T-helper 1 cell treated with Interleukin-12 subunit alpha and Interleukin-12 subunit beta and Interleukin-4 antibody, amounts not matched to agents 30 μg/mL and 1 μg/mL, for 36 hours (primary cell): ENCODE results near the gene JMY.

Experiments used
- H3K27ac Mint-ChIP-seq: one replicate; pipeline ENCODE4 v1.8.0; 2021; ENCODE audit warnings: mild to moderate bottlenecking, mixed read lengths
- H3K27me3 Mint-ChIP-seq: one replicate; pipeline ENCODE4 v1.8.0; 2021; ENCODE audit warnings: low read depth, mixed read lengths
- H3K36me3 Mint-ChIP-seq: one replicate; pipeline ENCODE4 v1.8.0; 2021; ENCODE audit warnings: low read depth, mixed read lengths
- H3K4me1 Mint-ChIP-seq: one replicate; pipeline ENCODE4 v1.8.0; 2021; ENCODE audit warnings: low read depth, mixed read lengths
- H3K4me3 Mint-ChIP-seq: one replicate; pipeline ENCODE4 v1.8.0; 2021; ENCODE audit warnings: mild to moderate bottlenecking, moderate library complexity, mixed read lengths
- H3K9me3 Mint-ChIP-seq: one replicate; pipeline ENCODE4 v1.8.0; 2021; ENCODE audit warnings: mixed read lengths

The JMY gene, protein sequence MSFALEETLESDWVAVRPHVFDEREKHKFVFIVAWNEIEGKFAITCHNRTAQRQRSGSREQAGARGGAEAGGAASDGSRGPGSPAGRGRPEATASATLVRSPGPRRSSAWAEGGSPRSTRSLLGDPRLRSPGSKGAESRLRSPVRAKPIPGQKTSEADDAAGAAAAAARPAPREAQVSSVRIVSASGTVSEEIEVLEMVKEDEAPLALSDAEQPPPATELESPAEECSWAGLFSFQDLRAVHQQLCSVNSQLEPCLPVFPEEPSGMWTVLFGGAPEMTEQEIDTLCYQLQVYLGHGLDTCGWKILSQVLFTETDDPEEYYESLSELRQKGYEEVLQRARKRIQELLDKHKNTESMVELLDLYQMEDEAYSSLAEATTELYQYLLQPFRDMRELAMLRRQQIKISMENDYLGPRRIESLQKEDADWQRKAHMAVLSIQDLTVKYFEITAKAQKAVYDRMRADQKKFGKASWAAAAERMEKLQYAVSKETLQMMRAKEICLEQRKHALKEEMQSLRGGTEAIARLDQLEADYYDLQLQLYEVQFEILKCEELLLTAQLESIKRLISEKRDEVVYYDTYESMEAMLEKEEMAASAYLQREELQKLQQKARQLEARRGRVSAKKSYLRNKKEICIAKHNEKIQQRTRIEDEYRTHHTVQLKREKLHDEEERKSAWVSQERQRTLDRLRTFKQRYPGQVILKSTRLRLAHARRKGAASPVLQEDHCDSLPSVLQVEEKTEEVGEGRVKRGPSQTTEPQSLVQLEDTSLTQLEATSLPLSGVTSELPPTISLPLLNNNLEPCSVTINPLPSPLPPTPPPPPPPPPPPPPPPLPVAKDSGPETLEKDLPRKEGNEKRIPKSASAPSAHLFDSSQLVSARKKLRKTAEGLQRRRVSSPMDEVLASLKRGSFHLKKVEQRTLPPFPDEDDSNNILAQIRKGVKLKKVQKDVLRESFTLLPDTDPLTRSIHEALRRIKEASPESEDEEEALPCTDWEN

DNA sequence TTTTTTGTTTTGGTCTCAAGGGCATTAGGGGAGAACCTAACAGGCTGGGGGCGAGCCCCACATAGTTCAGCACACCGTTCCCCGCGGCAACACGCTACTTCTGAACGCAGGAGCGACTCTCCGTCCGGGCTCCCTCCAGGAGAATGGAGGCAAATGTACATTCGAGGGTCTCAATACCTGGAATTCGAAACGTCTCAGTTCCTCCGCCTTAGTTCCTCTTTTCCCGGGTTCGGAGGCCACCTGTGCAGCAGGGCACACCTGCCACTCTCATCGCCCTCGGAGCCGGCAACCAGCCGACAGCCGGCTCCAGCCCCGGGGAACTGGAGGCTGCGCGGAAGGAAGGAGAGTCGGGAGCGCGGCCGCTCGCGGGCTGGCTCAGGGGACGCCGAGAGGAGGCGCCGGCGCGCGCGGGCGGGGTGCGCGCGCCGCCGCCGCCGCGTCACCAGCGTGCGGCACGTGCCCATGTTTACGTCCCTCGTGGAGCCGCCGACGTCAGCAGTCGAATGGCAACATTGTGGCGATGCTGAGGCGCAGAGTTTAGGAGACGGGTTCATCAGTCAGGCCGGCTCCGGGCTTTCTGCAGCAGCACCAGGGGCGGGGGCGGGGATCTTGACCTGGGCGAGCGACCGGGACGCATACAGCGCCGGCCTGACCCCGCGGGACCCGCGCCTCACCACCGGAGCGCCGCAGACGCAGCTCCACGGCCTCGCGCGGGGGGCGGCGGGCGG, at the start of gene JMY:
JMY (plus strand) TSS at position 498 of the 728 bp plus-strand sequence. CDS start 520 bp downstream, outside the sequence.
- Mint-ChIP-seq H3K36me3 (peaks cover 1% of the 10 kb centered on the region), H3K4me1 (peaks cover 17% of the 10 kb centered on the region), H3K4me3 (peak within 1 kb of the TSS; percentile 87), H3K9me3 (no peaks in the 10 kb centered on the region), H3K27me3 (no peaks in the 10 kb centered on the region), H3K27ac (peak within 1 kb of the TSS; percentile 96)

DNA sequence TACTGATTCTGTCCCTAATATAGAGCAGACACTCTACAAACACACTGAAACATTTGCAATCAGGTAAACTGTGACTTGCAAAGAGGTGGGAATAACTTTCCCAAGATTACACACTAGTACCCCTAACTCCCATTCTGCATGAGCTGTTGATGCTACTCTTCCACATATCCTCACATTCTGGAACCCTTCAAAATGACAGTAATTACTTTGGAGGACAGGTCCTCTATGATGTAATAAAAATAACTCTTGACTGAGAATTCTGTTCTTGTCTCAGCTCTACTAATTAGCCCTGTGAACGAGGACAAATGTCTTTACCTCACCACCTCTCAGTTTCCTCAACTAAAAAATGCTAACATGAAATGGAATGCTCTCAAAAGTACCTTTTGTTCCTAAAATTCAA, 49.5 kb upstream of the JMY start:
- H3K9me3 Mint-ChIP-seq, result no peaks in the 10 kb centered on the region

DNA sequence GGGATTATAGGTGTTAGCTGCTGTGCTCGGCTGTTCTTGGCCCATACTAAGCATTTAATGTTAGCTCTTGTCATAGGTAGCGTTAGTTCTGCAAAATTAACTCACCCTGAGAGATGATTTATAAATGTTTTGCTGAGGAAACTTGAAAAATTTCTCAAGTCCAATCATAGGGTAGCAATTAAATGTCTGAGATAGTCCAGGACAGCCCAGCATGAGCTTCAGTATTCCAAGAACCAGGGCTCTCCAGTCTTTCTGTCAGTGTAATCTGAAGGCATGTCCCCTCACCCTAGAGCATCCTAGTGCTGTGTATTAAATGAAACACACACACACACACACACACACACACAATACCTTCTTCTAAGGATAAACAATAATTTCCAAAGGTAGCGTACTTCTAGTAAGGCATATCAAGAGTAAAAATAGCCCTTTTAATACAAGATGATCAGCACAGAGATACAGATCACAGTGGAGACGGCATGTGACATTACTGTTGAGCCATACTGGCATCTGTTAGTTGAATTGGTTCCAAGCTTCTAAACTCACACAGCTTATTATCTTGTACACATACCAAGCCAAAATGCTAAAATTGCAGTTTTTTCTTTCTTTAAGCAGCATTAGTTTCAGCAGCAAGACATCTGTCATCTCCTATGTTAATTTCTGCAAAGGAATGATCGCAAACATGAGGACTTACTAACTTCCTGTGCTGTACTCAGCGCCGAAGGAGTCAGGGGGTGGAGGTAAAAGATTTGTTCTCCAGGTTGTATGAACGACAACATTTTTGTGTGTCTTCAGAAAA, 46.3 kb upstream of the JMY start:
- H3K36me3 Mint-ChIP-seq, result no peaks in the 10 kb centered on the region
- H3K4me1 Mint-ChIP-seq, result no peaks in the 10 kb centered on the region
- H3K4me3 Mint-ChIP-seq, result no peak overlapping the region

More for the DNA sequence above, 49.5 kb upstream of the JMY start:
- Mint-ChIP-seq H3K4me1 (no peaks in the 10 kb centered on the region), H3K27ac (no peak overlapping the region), H3K27me3 (peaks cover 7% of the 10 kb centered on the region), H3K4me3 (no peak overlapping the region), H3K36me3 (no peaks in the 10 kb centered on the region)

DNA sequence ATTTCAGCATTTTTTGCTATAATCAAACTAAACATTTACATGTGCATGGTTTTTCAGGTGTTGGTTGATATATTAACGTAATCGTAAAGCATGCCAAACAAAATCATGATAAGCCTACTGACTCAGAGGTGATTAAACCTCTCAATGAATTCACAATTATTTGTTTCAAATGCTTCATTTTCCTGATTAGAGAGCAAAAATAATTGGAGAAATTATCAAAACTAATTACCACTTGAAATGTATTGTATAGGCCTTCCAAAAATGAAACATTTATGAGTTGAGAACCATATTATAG, 45.7 kb upstream of the JMY start:
- Mint-ChIP-seq H3K36me3 (no peaks in the 10 kb centered on the region), H3K4me3 (no peak overlapping the region), H3K4me1 (no peaks in the 10 kb centered on the region), H3K27ac (no peak overlapping the region), H3K9me3 (no peaks in the 10 kb centered on the region), H3K27me3 (no peaks in the 10 kb centered on the region)

More for the DNA sequence above, 46.3 kb upstream of the JMY start:
- Mint-ChIP-seq H3K9me3 (no peaks in the 10 kb centered on the region), H3K27ac (no peak overlapping the region), H3K27me3 (no peaks in the 10 kb centered on the region)

DNA sequence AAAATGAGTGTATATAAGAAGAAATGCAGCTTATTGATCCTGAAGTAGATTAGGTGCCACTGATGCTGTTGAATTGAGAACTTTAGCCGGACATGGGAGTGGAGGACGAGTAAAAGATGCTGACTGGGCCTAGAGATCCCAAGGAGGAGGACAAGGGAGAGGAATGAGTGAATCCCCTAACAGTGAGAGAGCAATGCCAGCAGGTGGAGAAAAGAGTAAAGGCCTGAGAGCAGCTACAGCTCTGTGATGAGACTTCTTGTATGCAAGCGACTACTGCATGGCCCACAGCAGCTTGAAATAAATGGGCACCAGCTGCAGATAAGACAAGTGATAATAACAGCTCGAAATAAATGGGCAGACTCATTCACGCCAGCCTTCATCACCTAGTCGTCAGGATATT, 44.5 kb upstream of the JMY start:
- Mint-ChIP-seq H3K27ac (no peak overlapping the region), H3K27me3 (no peaks in the 10 kb centered on the region), H3K36me3 (no peaks in the 10 kb centered on the region), H3K9me3 (no peaks in the 10 kb centered on the region), H3K4me1 (no peaks in the 10 kb centered on the region), H3K4me3 (no peak overlapping the region)

DNA sequence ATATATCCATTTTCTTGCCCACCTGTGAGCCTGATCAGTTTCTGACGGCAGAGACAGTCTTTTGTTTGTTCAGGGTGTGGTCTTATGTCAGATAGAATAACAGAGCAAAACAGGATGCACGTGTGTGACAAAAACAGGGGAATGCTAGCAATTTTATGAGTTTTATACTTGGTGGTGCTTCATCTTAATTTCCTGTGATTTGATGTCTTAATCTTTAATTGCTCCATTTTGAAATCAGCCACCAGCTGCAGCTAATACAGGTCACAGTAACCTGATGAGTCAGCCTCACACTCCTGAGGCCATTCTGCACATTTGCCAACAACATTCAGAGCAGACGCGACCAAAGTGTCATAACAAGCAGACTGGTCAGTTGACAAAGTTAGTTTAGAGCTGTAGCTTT, 42.3 kb upstream of the JMY start:
- no peaks in the 10 kb centered on the region for H3K27me3 Mint-ChIP-seq
- H3K4me1 Mint-ChIP-seq, result no peaks in the 10 kb centered on the region
- no peak overlapping the region for H3K4me3 Mint-ChIP-seq
- H3K9me3 Mint-ChIP-seq, result no peaks in the 10 kb centered on the region
- no peak overlapping the region for H3K27ac Mint-ChIP-seq
- no peaks in the 10 kb centered on the region for H3K36me3 Mint-ChIP-seq

DNA sequence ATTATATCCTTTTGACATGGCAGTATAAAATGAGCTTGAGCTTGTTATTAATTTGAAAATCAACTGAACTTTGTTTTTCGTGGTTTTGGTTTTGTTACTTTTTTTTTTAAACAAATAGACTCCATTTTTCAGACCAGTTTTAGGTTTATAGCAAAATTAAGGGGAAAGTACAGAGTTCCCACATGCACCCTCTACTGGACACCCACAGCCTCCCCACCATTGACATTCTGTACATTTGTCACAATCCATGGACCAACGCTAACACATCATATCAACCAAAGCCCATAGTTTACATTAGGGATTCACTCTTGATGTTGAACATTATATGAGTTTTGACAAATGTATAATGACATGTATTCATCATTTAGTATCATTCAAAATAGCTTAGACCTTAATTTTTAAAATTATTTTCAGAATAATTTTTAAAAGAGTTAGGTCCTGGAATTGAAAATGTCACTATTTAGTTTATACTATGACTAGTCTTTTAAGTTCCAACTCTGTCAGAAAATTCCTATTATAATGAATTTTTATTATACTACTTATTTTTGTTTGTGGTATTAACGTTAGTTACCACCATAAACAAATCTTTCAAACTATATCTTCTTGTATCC, 35.3 kb upstream of the JMY start:
- Mint-ChIP-seq H3K27ac (no peak overlapping the region), H3K36me3 (no peaks in the 10 kb centered on the region), H3K4me1 (no peaks in the 10 kb centered on the region), H3K4me3 (no peak overlapping the region), H3K27me3 (no peaks in the 10 kb centered on the region), H3K9me3 (no peaks in the 10 kb centered on the region)

DNA sequence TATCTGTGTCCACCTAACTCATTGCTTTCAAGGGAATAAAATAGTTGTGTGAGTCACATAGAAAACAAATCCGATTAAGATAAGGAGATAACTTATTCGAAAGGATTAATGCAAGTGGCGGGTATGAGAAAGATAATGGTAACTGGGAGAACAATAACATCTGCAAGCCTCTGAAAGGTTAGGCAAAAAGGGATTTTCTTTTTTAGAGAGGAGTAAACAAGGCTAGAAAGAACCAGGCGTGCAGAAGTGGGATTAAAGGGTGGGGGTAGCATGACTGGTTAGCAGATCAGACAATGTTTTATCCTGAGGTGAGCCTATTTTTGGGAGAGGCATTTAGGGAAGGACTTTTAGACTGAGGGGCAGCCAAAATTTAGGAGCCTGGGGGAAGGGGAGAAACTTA, 34.7 kb upstream of the JMY start:
- Mint-ChIP-seq H3K4me1 (no peaks in the 10 kb centered on the region), H3K4me3 (no peak overlapping the region), H3K36me3 (no peaks in the 10 kb centered on the region), H3K9me3 (no peaks in the 10 kb centered on the region), H3K27ac (no peak overlapping the region), H3K27me3 (no peaks in the 10 kb centered on the region)

DNA sequence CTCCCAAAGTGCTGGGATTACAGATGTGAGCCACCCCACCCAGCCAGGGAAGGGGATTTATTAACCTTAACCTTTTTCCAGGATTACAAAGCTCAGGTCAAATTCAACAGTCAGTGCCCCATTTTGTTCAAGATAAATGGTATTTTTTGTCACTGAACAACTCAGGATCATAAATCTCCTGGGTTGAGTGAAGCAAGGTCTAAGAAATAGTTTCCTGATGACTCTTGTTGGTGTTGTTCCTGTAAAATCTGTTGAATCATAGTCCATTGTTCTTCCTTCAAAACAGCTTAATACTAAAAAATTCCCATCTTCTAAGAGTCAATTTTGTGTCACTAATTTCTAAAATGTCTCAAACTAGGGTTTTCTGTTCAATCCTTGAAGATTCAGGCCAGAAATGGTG, 33.9 kb upstream of the JMY start:
- H3K36me3 Mint-ChIP-seq, result no peaks in the 10 kb centered on the region
- no peak overlapping the region for H3K27ac Mint-ChIP-seq
- H3K9me3 Mint-ChIP-seq, result no peaks in the 10 kb centered on the region
- H3K4me3 Mint-ChIP-seq, result no peak overlapping the region
- no peaks in the 10 kb centered on the region for H3K4me1 Mint-ChIP-seq
- H3K27me3 Mint-ChIP-seq, result no peaks in the 10 kb centered on the region

DNA sequence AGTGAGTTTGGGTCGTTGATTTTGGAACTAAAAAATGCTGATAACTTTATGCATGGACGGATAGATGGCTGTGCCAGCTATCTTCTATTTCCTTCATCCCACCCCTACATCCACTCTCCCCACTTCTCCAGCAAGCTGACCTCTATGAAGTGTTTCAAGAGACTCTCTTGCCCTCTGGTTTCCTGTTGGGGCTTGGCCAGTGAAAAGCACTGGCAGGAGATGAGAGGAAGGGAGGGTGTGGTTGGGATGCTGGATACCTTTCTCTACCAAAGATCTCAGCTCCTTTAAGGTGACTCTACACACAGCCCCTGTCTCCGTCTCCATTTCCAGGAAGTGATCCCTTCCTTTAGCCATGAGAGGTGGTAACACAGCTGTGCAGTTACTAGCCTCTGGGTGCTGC, 30.0 kb upstream of the JMY start:
- Mint-ChIP-seq H3K4me3 (no peak overlapping the region), H3K27ac (no peak overlapping the region), H3K9me3 (no peaks in the 10 kb centered on the region), H3K27me3 (no peaks in the 10 kb centered on the region), H3K36me3 (no peaks in the 10 kb centered on the region), H3K4me1 (no peaks in the 10 kb centered on the region)

DNA sequence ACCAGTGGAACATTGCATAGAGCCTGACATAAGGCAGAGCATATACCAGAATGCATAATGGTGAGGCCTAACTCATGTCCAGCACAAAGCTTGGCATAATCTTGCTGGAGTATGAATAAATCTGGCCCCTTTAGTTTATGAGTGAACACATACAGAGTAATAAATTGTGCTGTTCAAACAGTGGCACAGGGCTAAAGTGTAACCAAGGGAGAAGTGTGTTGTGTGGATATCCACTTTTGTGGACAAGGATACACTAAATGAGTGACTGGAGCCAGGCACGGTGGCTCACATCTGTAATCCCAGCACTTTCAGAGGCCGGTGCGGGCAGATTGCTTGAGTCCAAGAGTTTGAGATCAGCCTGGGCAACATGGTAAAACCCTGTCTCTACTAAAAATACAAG, 29.4 kb upstream of the JMY start:
- no peaks in the 10 kb centered on the region for H3K27me3 Mint-ChIP-seq
- no peaks in the 10 kb centered on the region for H3K9me3 Mint-ChIP-seq
- H3K4me3 Mint-ChIP-seq, result no peak overlapping the region
- H3K4me1 Mint-ChIP-seq, result no peaks in the 10 kb centered on the region
- no peak overlapping the region for H3K27ac Mint-ChIP-seq
- H3K36me3 Mint-ChIP-seq, result no peaks in the 10 kb centered on the region

DNA sequence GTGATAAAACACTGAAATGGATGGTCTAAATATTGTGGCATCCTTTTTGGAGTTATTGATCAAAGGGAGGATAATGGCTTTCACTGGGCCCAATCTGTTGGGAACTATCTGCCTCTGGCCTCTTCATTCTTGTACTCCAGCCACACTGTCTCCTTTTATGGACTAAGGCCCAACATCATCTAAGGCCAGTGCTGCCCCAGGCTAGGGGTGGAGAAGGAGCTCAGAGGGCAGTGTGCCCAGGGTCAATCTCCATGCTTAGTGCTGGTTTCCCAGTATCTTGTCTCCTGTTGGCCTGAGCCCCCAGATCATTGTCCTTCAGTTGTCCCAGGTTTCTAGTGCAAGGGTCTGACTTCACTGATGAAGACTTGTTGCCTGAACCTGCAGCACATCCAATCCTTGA, 26.4 kb upstream of the JMY start:
- Mint-ChIP-seq H3K9me3 (no peaks in the 10 kb centered on the region), H3K27me3 (no peaks in the 10 kb centered on the region)

DNA sequence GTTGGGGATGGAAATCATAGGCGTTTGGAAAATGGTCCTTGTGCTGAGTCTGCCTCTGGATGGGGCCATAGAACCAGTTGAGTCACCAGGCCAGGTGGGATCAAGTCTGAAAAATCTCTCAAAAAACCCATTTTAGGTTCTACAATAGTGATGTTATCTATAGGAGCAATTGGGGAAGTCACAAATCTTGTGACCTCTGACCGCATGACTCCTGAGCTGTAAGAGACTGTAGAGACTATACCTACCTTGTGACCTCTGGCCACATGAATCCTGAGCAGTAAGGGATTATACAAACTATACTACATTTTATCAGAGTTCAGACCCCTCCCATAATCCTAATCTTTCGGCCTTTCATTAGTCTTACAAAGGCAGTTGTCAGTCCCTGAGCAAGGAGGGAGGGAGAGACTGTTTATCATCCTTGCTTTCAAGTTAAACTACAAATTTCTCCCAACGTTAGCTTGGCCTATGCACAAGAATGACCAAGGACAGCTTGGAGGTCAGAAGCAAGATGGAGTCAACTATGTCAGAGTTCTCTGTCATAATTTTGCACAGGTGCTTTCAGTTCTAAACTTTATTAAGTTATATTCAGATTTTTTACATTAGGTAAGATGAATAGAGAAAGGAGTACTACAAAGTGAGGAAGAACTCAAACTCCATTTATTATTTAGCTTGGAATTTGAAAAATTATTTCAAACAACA, 11.5 kb upstream of the JMY start:
- Mint-ChIP-seq H3K4me1 (peaks cover 5% of the 10 kb centered on the region), H3K9me3 (no peaks in the 10 kb centered on the region), H3K27ac (no peak overlapping the region), H3K36me3 (no peaks in the 10 kb centered on the region), H3K4me3 (no peak overlapping the region), H3K27me3 (no peaks in the 10 kb centered on the region)

More for the DNA sequence above, 26.4 kb upstream of the JMY start:
- no peaks in the 10 kb centered on the region for H3K4me1 Mint-ChIP-seq
- no peaks in the 10 kb centered on the region for H3K36me3 Mint-ChIP-seq
- H3K4me3 Mint-ChIP-seq, result no peak overlapping the region
- no peak overlapping the region for H3K27ac Mint-ChIP-seq
